ENCODE measurements around the gene PBOV1. TPM values are rescaled to one million over a fixed set of nuclear protein-coding genes. Genes with fewer than 3 reads are reported as not detected.

PBOV1 gene
- total RNA-seq, 1 donor from 2014 or later = not detected

Other genes with a start within 250 kb of the PBOV1 start
- 0.42 and 0.70 TPM in 2 replicates for gene PERP, start 111.1 kb downstream of the PBOV1 start, total RNA-seq
- 0.03 and 0.05 TPM in 2 replicates for gene ARFGEF3, start 56.6 kb downstream of the PBOV1 start, total RNA-seq
- not detected in 2 replicates for gene SMIM28, start 159.4 kb upstream of the PBOV1 start, total RNA-seq
- 32.8 and 38.7 TPM in 2 replicates for gene HEBP2, start 185.7 kb upstream of the PBOV1 start, total RNA-seq

Data from myocyte (in vitro differentiated cells).